ENCODE measurements around the gene ATF1.

The ATF1 gene

GRCh38 chr12:50725011-50725942 is 38.6 kb upstream of the ATF1 start:
- H3K4me3 ChIP-seq (ENCODE audit: control insufficient read depth, low read depth, low read length): no peak overlapping the region
- TF ChIP-seq CTCF (conservative IDR thresholded peaks at IDR 0.05; ENCODE audit: control insufficient read depth, insufficient read depth, low read depth, low read length): no peak
- peak; percentile 37 for DNase-seq (ENCODE audit: low read depth)

- no peak for DNase-seq (ENCODE audit: low read depth)
- no peak for TF ChIP-seq CTCF (conservative IDR thresholded peaks at IDR 0.05; ENCODE audit: control insufficient read depth, insufficient read depth, low read depth, low read length)
- H3K4me3 ChIP-seq (ENCODE audit: control insufficient read depth, low read depth, low read length): no peak overlapping the region
Measured at GRCh38 chr12:50727466-50727865, 36.4 kb upstream of the ATF1 start.

GRCh38 chr12:50728417-50728816 is 35.5 kb upstream of the ATF1 start:
- no peak overlapping the region for H3K4me3 ChIP-seq (ENCODE audit: control insufficient read depth, low read depth, low read length)
- DNase-seq (ENCODE audit: low read depth): no peak
- TF ChIP-seq CTCF (conservative IDR thresholded peaks at IDR 0.05; ENCODE audit: control insufficient read depth, insufficient read depth, low read depth, low read length): no peak

- TF ChIP-seq CTCF (conservative IDR thresholded peaks at IDR 0.05; ENCODE audit: control insufficient read depth, insufficient read depth, low read depth, low read length): no peak
- no peak for DNase-seq (ENCODE audit: low read depth)
- no peak overlapping the region for H3K4me3 ChIP-seq (ENCODE audit: control insufficient read depth, low read depth, low read length)
Measured at GRCh38 chr12:50728841-50729240, 35.1 kb upstream of the ATF1 start.

- peak; percentile 97 for DNase-seq (ENCODE audit: low read depth)
- no peak for TF ChIP-seq CTCF (conservative IDR thresholded peaks at IDR 0.05; ENCODE audit: control insufficient read depth, insufficient read depth, low read depth, low read length)
- H3K4me3 ChIP-seq (ENCODE audit: control insufficient read depth, low read depth, low read length): no peak overlapping the region
Measured at GRCh38 chr12:50732591-50732990, 31.3 kb upstream of the ATF1 start.

GRCh38 chr12:50733706-50734105 is 30.2 kb upstream of the ATF1 start:
- DNase-seq (ENCODE audit: low read depth): no peak
- H3K4me3 ChIP-seq (ENCODE audit: control insufficient read depth, low read depth, low read length): no peak overlapping the region
- no peak for TF ChIP-seq CTCF (conservative IDR thresholded peaks at IDR 0.05; ENCODE audit: control insufficient read depth, insufficient read depth, low read depth, low read length)
